H1 (cell line): ENCODE results near the gene RB1. TPM values are rescaled to one million over a fixed set of nuclear protein-coding genes. Genes with fewer than 3 reads are reported as not detected.

Source experiments
- CTCF ChIA-PET: fragments of 300-600 bp; sonication (Branson Sonifier 250); formaldehyde crosslinking; loops from one replicate; lab custom pipeline; 2021; ENCODE audit not compliant: partially characterized antibody; lab: Charles Lee
- POLR2A ChIA-PET: fragments of 300-600 bp; sonication (Branson Sonifier 250); formaldehyde crosslinking; loops from one replicate; lab custom pipeline; 2021; ENCODE audit warnings: inconsistent platforms; ENCODE audit not compliant: partially characterized antibody; lab: Charles Lee
- DNase-seq, 2 experiments: peaks; one replicate each; pipeline versions ENCODE4 v3.0.0 to v3.0.0-alpha.2; 2010 to 2022; ENCODE audit warnings: low spot score in 2 of 2, low read depth in 1 of 2, mixed read lengths in 1 of 2
- FAIRE-seq: peaks from 2 replicates; lab custom pipeline; 2011; peaks lifted over from hg19 to GRCh38; lab: Jason Lieb, UNC
- H2AFZ ChIP-seq: 2 replicates; pipeline ENCODE4 v1.8.1; 2012; ENCODE audit warnings: low read length, inconsistent platforms
- H2AK5ac ChIP-seq: 2 replicates; pipeline ENCODE4 v1.6.1; 2013; ENCODE audit warnings: low read depth, low read length
- H2BK120ac ChIP-seq: replicated peaks from 2 replicates; pipeline ENCODE3; 2013; ENCODE audit warnings: low read depth, low read length, inconsistent platforms
- H2BK12ac ChIP-seq: 2 replicates; pipeline ENCODE4 v1.6.1; 2013; ENCODE audit warnings: low read depth, low read length
- H2BK15ac ChIP-seq: 2 replicates; pipeline ENCODE4 v1.6.1; 2013; ENCODE audit warnings: low read length
- H2BK20ac ChIP-seq: 2 replicates; pipeline ENCODE4 v1.6.1; 2013; ENCODE audit warnings: low read length
- H2BK5ac ChIP-seq: 2 replicates; pipeline ENCODE4 v1.6.1; 2013; ENCODE audit warnings: low read depth, low read length
- H3K14ac ChIP-seq: 2 replicates; pipeline ENCODE4 v1.6.1; 2013; ENCODE audit warnings: inconsistent platforms; ENCODE audit not compliant: insufficient read length
- H3K18ac ChIP-seq: 2 replicates; pipeline ENCODE4 v1.6.1; 2013; ENCODE audit warnings: low read length; ENCODE audit errors: extremely low read depth
- H3K23ac ChIP-seq: 2 replicates; pipeline ENCODE4 v1.6.1; 2013; ENCODE audit warnings: inconsistent platforms; ENCODE audit not compliant: insufficient read length
- H3K23me2 ChIP-seq: 2 replicates; pipeline ENCODE4 v1.6.1; 2013; ENCODE audit warnings: low read depth, low read length
- H3K27ac ChIP-seq: 2 replicates; pipeline ENCODE4 v1.6.1; 2011; ENCODE audit warnings: low read depth, low read length, inconsistent platforms
- H3K27me3 ChIP-seq, 4 experiments: replicated peaks in 1 of 4; 1 replicate in 1 of 4; 2 replicates in 3 of 4; pipeline versions ENCODE4 v1.6.1 to v1.8.1; 2011 to 2013; ENCODE audit warnings: low read length in 3 of 4, mild to moderate bottlenecking in 3 of 4, inconsistent platforms in 2 of 4, mixed read lengths in 2 of 4, moderate library complexity in 1 of 4; ENCODE audit not compliant: control insufficient read depth in 3 of 4, insufficient read depth in 3 of 4; ENCODE audit errors: extremely low read depth in 1 of 4
- H3K36me3 ChIP-seq, 4 experiments: 2 replicates each; pipeline versions ENCODE4 v1.6.1 to v1.8.1; 2011 to 2013; ENCODE audit warnings: mild to moderate bottlenecking in 4 of 4, low read length in 3 of 4, moderate library complexity in 2 of 4, control low read depth in 1 of 4, inconsistent platforms in 1 of 4; ENCODE audit not compliant: insufficient read depth in 4 of 4, control insufficient read depth in 2 of 4
- H3K4ac ChIP-seq: replicated peaks from 2 replicates; pipeline ENCODE3; 2013; ENCODE audit warnings: low read length, low read depth, mixed read lengths, inconsistent platforms; ENCODE audit not compliant: insufficient read length
- H3K4me1 ChIP-seq, 4 experiments: replicated peaks in 1 of 4; 1 replicate in 1 of 4; 2 replicates in 3 of 4; pipeline versions ENCODE4 v1.6.1 to v1.8.1; 2011 to 2013; ENCODE audit warnings: low read length in 3 of 4, inconsistent platforms in 2 of 4, mixed read lengths in 1 of 4; ENCODE audit not compliant: insufficient read depth in 4 of 4, control insufficient read depth in 3 of 4
- H3K4me2 ChIP-seq, 2 experiments: 2 replicates each; pipeline versions ENCODE4 v1.6.1 to v1.8.1; 2011 to 2013; ENCODE audit warnings: low read depth in 2 of 2, low read length in 2 of 2, control low read depth in 1 of 2, inconsistent platforms in 1 of 2, mild to moderate bottlenecking in 1 of 2; ENCODE audit not compliant: insufficient read depth in 1 of 2
- H3K4me3 ChIP-seq, 4 experiments: fragments of 200-600, 300-600 bp in 1 of 4; sonication (generic), shearing (Covaris generic), sonication (Bioruptor Twin) in 1 of 4; 2 replicates each; pipeline versions ENCODE4 v1.5.1 to v1.8.1; 2011 to 2016; ENCODE audit warnings: low read length in 4 of 4, low read depth in 3 of 4, control low read depth in 2 of 4, inconsistent platforms in 2 of 4, mild to moderate bottlenecking in 2 of 4, mixed read lengths in 1 of 4, moderate library complexity in 1 of 4; ENCODE audit not compliant: insufficient read depth in 2 of 4; ENCODE audit errors: extremely low read depth in 1 of 4
- H3K56ac ChIP-seq: replicated peaks from 2 replicates; pipeline ENCODE3; 2013; ENCODE audit warnings: low read depth, mild to moderate bottlenecking, mixed read lengths, low read length, inconsistent platforms; ENCODE audit not compliant: insufficient read length
- H3K79me1 ChIP-seq: 2 replicates; pipeline ENCODE4 v1.6.1; 2013; ENCODE audit warnings: low read depth, low read length, control low read depth
- H3K79me2 ChIP-seq, 2 experiments: 2 replicates each; pipeline versions ENCODE4 v1.6.1 to v1.8.1; 2012 to 2013; ENCODE audit warnings: low read length in 2 of 2, mild to moderate bottlenecking in 2 of 2, inconsistent platforms in 1 of 2; ENCODE audit not compliant: insufficient read depth in 2 of 2, control insufficient read depth in 1 of 2
- H3K9ac ChIP-seq, 4 experiments: replicated peaks in 1 of 4; 1 replicate in 1 of 4; 2 replicates in 3 of 4; pipeline versions ENCODE4 v1.6.1 to v1.8.1; 2011 to 2013; ENCODE audit warnings: low read depth in 3 of 4, low read length in 3 of 4, control low read depth in 2 of 4, mild to moderate bottlenecking in 2 of 4, moderate library complexity in 2 of 4, inconsistent platforms in 1 of 4; ENCODE audit errors: extremely low read depth in 1 of 4
- H3K9me3 ChIP-seq, 2 experiments: 2 replicates each; pipeline versions ENCODE4 v1.6.1 to v1.8.1; 2012 to 2013; ENCODE audit warnings: mild to moderate bottlenecking in 2 of 2, moderate library complexity in 2 of 2, control low read depth in 1 of 2, inconsistent platforms in 1 of 2, low read depth in 1 of 2, low read length in 1 of 2, mixed read lengths in 1 of 2; ENCODE audit not compliant: insufficient read depth in 2 of 2
- H4K20me1 ChIP-seq, 2 experiments: replicated peaks in 1 of 2; 2 replicates each; pipeline versions ENCODE3 to v1.8.1; 2011 to 2013; ENCODE audit warnings: inconsistent platforms in 2 of 2, low read length in 2 of 2, mild to moderate bottlenecking in 1 of 2; ENCODE audit not compliant: insufficient read depth in 2 of 2, control insufficient read depth in 1 of 2
- H4K5ac ChIP-seq: 2 replicates; pipeline ENCODE4 v1.6.1; 2013; ENCODE audit warnings: low read length, low read depth, mixed read lengths, inconsistent platforms; ENCODE audit not compliant: insufficient read length
- H4K8ac ChIP-seq: 2 replicates; pipeline ENCODE4 v1.8.0; 2013; ENCODE audit warnings: mild to moderate bottlenecking, moderate library complexity, low read length, inconsistent platforms; ENCODE audit not compliant: insufficient read depth; ENCODE audit errors: extremely low read depth
- H4K91ac ChIP-seq: replicated peaks from 2 replicates; pipeline ENCODE3; 2013; ENCODE audit warnings: low read length, mixed read lengths, inconsistent platforms; ENCODE audit not compliant: insufficient read length
- CBX5 ChIP-seq: fragments of 300-800, 300-1000 bp; sonication (generic); IDR thresholded peaks from 2 replicates; pipeline ENCODE4 v1.7.1; 2016; ENCODE audit warnings: antibody characterized with exemption, low read length, low read depth
- CEBPB ChIP-seq: IDR thresholded peaks from 2 replicates; pipeline ENCODE4 v1.6.1; 2012; ENCODE audit warnings: low read depth, low read length
- CTCF ChIP-seq, 3 experiments: IDR thresholded peaks; 1 replicate in 2 of 3; 2 replicates in 1 of 3; pipeline versions ENCODE4 v1.5.1 to v1.6.1; 2011; ENCODE audit warnings: low read length in 3 of 3, mild to moderate bottlenecking in 3 of 3, inconsistent platforms in 2 of 3, low read depth in 1 of 3, moderate library complexity in 1 of 3; ENCODE audit not compliant: insufficient read depth in 1 of 3; ENCODE audit errors: control extremely low read depth in 1 of 3
- E2F6 ChIP-seq: IDR thresholded peaks from 2 replicates; pipeline ENCODE4 v1.6.1; 2012; ENCODE audit warnings: inconsistent platforms
- GABPA ChIP-seq: IDR thresholded peaks from 2 replicates; pipeline ENCODE4 v1.6.1; 2011; ENCODE audit warnings: mild to moderate bottlenecking, low read length, moderate library complexity, borderline replicate concordance; ENCODE audit not compliant: insufficient read depth
- KDM1A ChIP-seq: fragments of 200-600, 300-600 bp; sonication (generic); IDR thresholded peaks from 2 replicates; pipeline ENCODE4 v1.7.1; 2016; ENCODE audit warnings: mild to moderate bottlenecking, low read length, borderline replicate concordance
- WGBS, 2 experiments: shearing (Covaris generic) in 1 of 2; methylation state at CpG; one replicate each; pipeline versions ENCODE4 v1.1.6 to v1.1.7; 2013 to 2015; ENCODE audit warnings: low lambda C conversion rate in 2 of 2, mixed read lengths in 2 of 2, inconsistent platforms in 1 of 2, low coverage in 1 of 2, missing lambda C conversion rate in 1 of 2; ENCODE audit not compliant: insufficient replicate concordance in 2 of 2, insufficient coverage in 1 of 2, insufficient read length in 1 of 2; ENCODE audit errors: extremely low coverage in 1 of 2, missing lambda C conversion rate in 1 of 2; 5-methylcytosine and 5-hydroxymethylcytosine counted together
- polyA plus RNA-seq, 7 experiments: library from polyadenylated mRNA; depleted of rRNA in 3 of 7; stranded (reverse) in 5 of 7; unstranded in 2 of 7; fragments of >200 nt in 5 of 7; fragments of 200-250 nt in 2 of 7; gene quantifications; 1 replicate in 5 of 7; 2 replicates in 1 of 7; 4 replicates in 1 of 7; pipeline versions ENCODE4 v1.2.1 to v1.2.3, GENCODE V29; 2011 to 2013; ENCODE audit warnings: missing spikeins in 2 of 7, mixed read lengths in 2 of 7
- total RNA-seq: library from RNA; stranded (reverse); fragmentation: NEBNext Ultra II Directional; extraction: Animal tissue kit (Norgen Biotek cat#: 25700); gene quantifications from 2 replicates; pipeline ENCODE4 v1.2.1, GENCODE V29; 2021

Gene RB1
- total and polyA plus RNA-seq, 2 of the 8 experiments (the other 6 are each of a cell fraction or from before 2014, with no cell fraction given) = 4.1 to 17.5 TPM

GRCh38 chr13:48497669-48498068 lies 194.1 kb downstream of the RB1 start:
- Histone ChIP-seq H3K9me3 (no peaks in the 10 kb centered on the region), H2BK120ac (no peak overlapping the region), H3K4ac (no peak overlapping the region), H3K56ac (no peak overlapping the region), H4K5ac (no peak overlapping the region), H4K20me1 (no peaks in the 10 kb centered on the region), H3K14ac (no peak overlapping the region), H3K4me2 (no peak overlapping the region), H3K18ac (no peak overlapping the region), H3K36me3 (no peaks in the 10 kb centered on the region; a peak in 1 of 8 replicates), H2BK20ac (no peak overlapping the region), H3K27ac (no peak overlapping the region), H3K79me1 (no peaks in the 10 kb centered on the region), H2BK12ac (no peak overlapping the region), H3K23ac (no peak overlapping the region), H2AFZ (no peak overlapping the region), H3K27me3 (no peaks in the 10 kb centered on the region), H3K4me3 (no peak overlapping the region), H3K23me2 (peaks cover 2% of the 10 kb centered on the region; the same call in 1 of the 2 replicates), H4K91ac (no peak overlapping the region), H3K9ac (no peak overlapping the region), H3K4me1 (peaks cover 0 to 12% (median 1%) of the 10 kb centered on the region in 4 experiments; a peak in 4 of 7 replicates), H4K8ac (no peak overlapping the region), H2AK5ac (no peak overlapping the region), H3K79me2 (no peaks in the 10 kb centered on the region), H2BK15ac (no peak overlapping the region), H2BK5ac (no peak overlapping the region)
- POLR2A ChIA-PET = no interaction called here
- DNase-seq (no peak), FAIRE-seq (no peak)
- 96% methylated on average over 2 of the region's 2 CpGs; no CpG with 5 or more reads in 1 of the 2 experiments for WGBS, 2 experiments
- CTCF ChIA-PET = interaction anchor here (1.0 kb wide), 1 partner anchor 156 kb away, joined by 3 read pairs; no protein-coding TSS in a partner anchor
- TF ChIP-seq KDM1A (no peak), CBX5 (no peak), E2F6 (no peak), CEBPB (no peak), CTCF (IDR thresholded peaks at IDR 0.05; ENCODE audit: control extremely low read depth in 1 of 3, insufficient read depth in 1 of 3, low read depth in 1 of 3, low read length in 3 of 3) (no peak), GABPA (no peak)
